A549 (cell line): Measurements from ENCODE around the gene C10orf90. TPM values are rescaled to one million over a fixed set of nuclear protein-coding genes. Genes with fewer than 3 reads are reported as not detected.

Experiments used
- ATAC-seq, 2 experiments: fragments of 200-7000 bp in 1 of 2; fragments of >200 bp in 1 of 2; cut with Nextera tagmentation in 1 of 2; cut with Tn5 transposase in 1 of 2; 3 replicates each; pipeline versions ENCODE4 v1.8.0 to v1.9.1; 2018 to 2020; ENCODE audit warnings: mild to moderate bottlenecking in 1 of 2, moderate library complexity in 1 of 2
- CTCF ChIA-PET: fragments of 300-600 bp; sonication (Branson Sonifier 250); formaldehyde crosslinking; extraction: SDS; loops from one replicate; lab custom pipeline; 2021; ENCODE audit warnings: antibody characterized with exemption, inconsistent platforms; lab: Yijun Ruan, JAX
- POLR2A ChIA-PET: fragments of 350-600 bp; formaldehyde crosslinking; extraction: SDS; loops from one replicate; lab custom pipeline; 2021; ENCODE audit warnings: antibody characterized with exemption, inconsistent platforms; lab: Yijun Ruan, JAX
- DNase-seq, 2 experiments: peaks; one replicate each; pipeline versions ENCODE4 v3.0.0 to v3.0.0-alpha.2; 2011 to 2016; ENCODE audit warnings: low read depth in 1 of 2, low spot score in 1 of 2
- FAIRE-seq: peaks from 2 replicates; lab custom pipeline; 2011; peaks lifted over from hg19 to GRCh38; lab: Jason Lieb, UNC
- H3K27ac ChIP-seq, 2 experiments: fragments of >200 bp; sonication (Bioruptor Twin); formaldehyde crosslinking; 3 replicates each; pipeline ENCODE4 v1.5.1; 2016 to 2017
- H3K4me1 ChIP-seq: fragments of >200 bp; sonication (Bioruptor Twin); formaldehyde crosslinking; 3 replicates; pipeline ENCODE4 v1.6.1; 2016
- H3K4me2 ChIP-seq: fragments of >200 bp; sonication (Bioruptor Twin); formaldehyde crosslinking; 3 replicates; pipeline ENCODE4 v1.6.1; 2016
- H3K4me3 ChIP-seq: fragments of >200 bp; sonication (Bioruptor Twin); formaldehyde crosslinking; 3 replicates; pipeline ENCODE4 v1.5.1; 2016
- H3K9me3 ChIP-seq: fragments of >200 bp; sonication (Bioruptor Twin); formaldehyde crosslinking; 3 replicates; pipeline ENCODE4 v1.6.1; 2016
- BHLHE40 ChIP-seq: IDR thresholded peaks from 2 replicates; pipeline ENCODE4 v1.6.1; 2012; ENCODE audit warnings: low read depth, low read length, inconsistent platforms
- CBX8 ChIP-seq: fragments of 200-600 bp; sonication (generic); IDR thresholded peaks from 2 replicates; pipeline ENCODE4 v1.6.1; 2016
- CHD4 ChIP-seq: fragments of 200-600 bp; sonication (generic); IDR thresholded peaks from 2 replicates; pipeline ENCODE4 v1.6.1; 2016; ENCODE audit warnings: antibody characterized with exemption, mild to moderate bottlenecking, borderline replicate concordance
- EHF ChIP-seq: fragments of 250-450 bp; sonication (Bioruptor Pico); IDR thresholded peaks from 2 replicates; pipeline ENCODE4 v1.5.0; 2020; ENCODE audit warnings: mild to moderate bottlenecking
- ESRRA ChIP-seq: fragments of 150-350 bp; IDR thresholded peaks from 2 replicates; pipeline ENCODE4 v1.6.1; 2014; ENCODE audit warnings: mild to moderate bottlenecking, low read length, borderline replicate concordance
- FOSL2 ChIP-seq, 2 experiments: fragments of 450-650 bp in 1 of 2; fragments of >200 bp in 1 of 2; sonication (Bioruptor Twin) in 1 of 2; formaldehyde crosslinking; IDR thresholded peaks; 2 replicates each; pipeline versions ENCODE4 v1.5.0 to v1.6.1; 2016 to 2020; ENCODE audit warnings: mild to moderate bottlenecking in 1 of 2, moderate library complexity in 1 of 2
- FOXS1 ChIP-seq: fragments of 250-450 bp; sonication (Bioruptor Pico); IDR thresholded peaks from 2 replicates; pipeline ENCODE4 v1.5.0; 2020; ENCODE audit warnings: mild to moderate bottlenecking, moderate library complexity
- JUNB ChIP-seq: fragments of >200 bp; sonication (Bioruptor Twin); formaldehyde crosslinking; IDR thresholded peaks from 2 replicates; pipeline ENCODE4 v1.6.1; 2016
- KDM5A ChIP-seq: fragments of 200-600 bp; sonication (generic); IDR thresholded peaks from 2 replicates; pipeline ENCODE4 v1.6.1; 2016; ENCODE audit warnings: antibody characterized with exemption, mild to moderate bottlenecking
- MAZ ChIP-seq: fragments of 150-350 bp; IDR thresholded peaks from 2 replicates; pipeline ENCODE4 v1.6.1; 2014; ENCODE audit warnings: antibody characterized with exemption, low read depth, low read length, borderline replicate concordance
- MYC ChIP-seq: IDR thresholded peaks from 2 replicates; pipeline ENCODE4 v1.6.1; 2012; ENCODE audit warnings: mild to moderate bottlenecking, inconsistent platforms, low read length, improper control_type of control experiment, borderline replicate concordance
- NFE2L2 ChIP-seq: fragments of 150-350 bp; conservative IDR thresholded peaks from 2 replicates; pipeline ENCODE4 v1.6.1; 2014; ENCODE audit warnings: low read length
- NPAS2 ChIP-seq: fragments of 250-450 bp; sonication (Bioruptor Pico); IDR thresholded peaks from 2 replicates; pipeline ENCODE4 v1.8.0; 2022; ENCODE audit warnings: mild to moderate bottlenecking, moderate library complexity, borderline replicate concordance
- NR3C1 ChIP-seq: fragments of >200 bp; sonication (Bioruptor Twin); formaldehyde crosslinking; IDR thresholded peaks from 3 replicates; pipeline ENCODE4 v1.6.1; 2017
- POLR2A ChIP-seq: IDR thresholded peaks from 2 replicates; pipeline ENCODE4 v1.6.1; 2012; ENCODE audit warnings: mild to moderate bottlenecking, low read length
- RAD21 ChIP-seq, 2 experiments: fragments of >200 bp in 1 of 2; sonication (Bioruptor Twin) in 1 of 2; formaldehyde crosslinking in 1 of 2; IDR thresholded peaks in 1 of 2; conservative IDR thresholded peaks in 1 of 2; 2 replicates in 1 of 2; 3 replicates in 1 of 2; pipeline ENCODE4 v1.6.1; 2012 to 2018; ENCODE audit warnings: inconsistent platforms in 1 of 2
- REST ChIP-seq: fragments of 200-600 bp; sonication (generic); IDR thresholded peaks from 2 replicates; pipeline ENCODE4 v1.6.1; 2016; ENCODE audit warnings: antibody characterized with exemption, mild to moderate bottlenecking, moderate library complexity
- RFX5 ChIP-seq: fragments of 450-650 bp; IDR thresholded peaks from 2 replicates; pipeline ENCODE4 v1.7.1; 2014; ENCODE audit warnings: antibody characterized with exemption, mild to moderate bottlenecking, moderate library complexity
- SMC3 ChIP-seq: fragments of >200 bp; sonication (Bioruptor Twin); formaldehyde crosslinking; IDR thresholded peaks from 3 replicates; pipeline ENCODE4 v1.6.1; 2018; ENCODE audit warnings: inconsistent platforms
- TFCP2L1 ChIP-seq: fragments of 250-450 bp; sonication (Bioruptor Pico); IDR thresholded peaks from 2 replicates; pipeline ENCODE4 v1.5.0; 2021; ENCODE audit warnings: mild to moderate bottlenecking
- ZC3H11A ChIP-seq: fragments of 450-650 bp; IDR thresholded peaks from 2 replicates; pipeline ENCODE4 v1.6.1; 2014; ENCODE audit warnings: antibody characterized with exemption, mild to moderate bottlenecking
- ZNF302 ChIP-seq: fragments of 250-450 bp; sonication (Bioruptor Pico); IDR thresholded peaks from 2 replicates; pipeline ENCODE4 v1.9.0; 2021; ENCODE audit warnings: inconsistent platforms, mild to moderate bottlenecking, moderate library complexity
- ZSCAN20 ChIP-seq: fragments of 250-450 bp; sonication (Bioruptor Pico); IDR thresholded peaks from 2 replicates; pipeline ENCODE4 v1.8.0; 2022; ENCODE audit warnings: mild to moderate bottlenecking, moderate library complexity
- WGBS: methylation state at CpG from one replicate; pipeline ENCODE4 v1.1.6; 2017; ENCODE audit errors: missing lambda C conversion rate; 5-methylcytosine and 5-hydroxymethylcytosine counted together
- polyA plus RNA-seq, 4 experiments: library from polyadenylated mRNA; depleted of rRNA in 3 of 4; stranded (reverse); fragments of >200 nt; fragmentation: RNase III in 1 of 4; extraction: RNeasy Plus Mini Kit Qiagen cat#74134 plus additional on column Dnase treatment in 1 of 4; gene quantifications; 2 replicates in 3 of 4; 3 replicates in 1 of 4; pipeline ENCODE4 v1.2.3, GENCODE V29; 2011 to 2017
- TF ChIP-seq, protein P1 (sequence below): fragments of >200 bp; sonication (Bioruptor Twin); formaldehyde crosslinking; IDR thresholded peaks from 2 replicates; pipeline ENCODE4 v1.6.1; 2016
- TF ChIP-seq, protein P2 (sequence below): IDR thresholded peaks from 2 replicates; pipeline ENCODE4 v1.6.1; 2012

C10orf90 gene
- polyA plus RNA-seq, 2 of the 4 experiments (the other 2 are of a cell fraction) = 0.70 to 2.0 TPM

DNA sequence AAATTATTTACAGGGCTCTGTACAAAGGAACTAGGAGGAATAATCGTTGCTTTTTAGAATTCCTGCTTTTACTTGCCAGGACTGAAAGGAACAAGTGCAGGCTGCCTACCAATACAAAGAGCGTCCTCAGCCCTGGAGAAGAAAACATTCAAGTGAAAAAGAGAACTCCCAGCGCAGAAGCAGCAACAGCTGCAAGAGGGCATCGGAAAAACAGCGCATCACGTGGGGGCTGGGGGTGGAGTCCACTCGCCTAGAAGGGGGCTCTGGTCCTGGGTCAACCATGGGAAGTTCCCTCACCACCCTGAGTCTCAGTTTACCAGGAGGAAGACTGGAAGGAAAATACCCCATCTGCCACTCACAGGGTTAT, 385 bp upstream of the C10orf90 start:
- FAIRE-seq (no peak), ATAC-seq (no peak), DNase-seq (no peak)
- no peak overlapping the region for H3K4me2 ChIP-seq
- WGBS = 21% methylated on average over 7 of the region's 7 CpGs
- POLR2A ChIA-PET = no interaction called here
- TF ChIP-seq CHD4 (no peak), JUNB (no peak)
- TF ChIP-seq, protein P1, sequence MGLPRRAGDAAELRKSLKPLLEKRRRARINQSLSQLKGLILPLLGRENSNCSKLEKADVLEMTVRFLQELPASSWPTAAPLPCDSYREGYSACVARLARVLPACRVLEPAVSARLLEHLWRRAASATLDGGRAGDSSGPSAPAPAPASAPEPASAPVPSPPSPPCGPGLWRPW = no peak
- CTCF ChIA-PET = interaction anchor here (0.6 kb wide), 1 partner anchor 950 kb away, joined by 3 read pairs; no protein-coding TSS in a partner anchor
- no peaks in the 10 kb centered on the region for H3K4me1 ChIP-seq
- no peak overlapping the region for H3K4me3 ChIP-seq
- H3K27ac ChIP-seq = no peak overlapping the region
- H3K9me3 ChIP-seq = no peaks in the 10 kb centered on the region

- ATAC-seq = no peak
- ChIA-PET POLR2A (no interaction called here), CTCF (no interaction called here)
Observed at GRCh38 chr10:126669168-126669567, 1.3 kb downstream of the C10orf90 start.

DNA sequence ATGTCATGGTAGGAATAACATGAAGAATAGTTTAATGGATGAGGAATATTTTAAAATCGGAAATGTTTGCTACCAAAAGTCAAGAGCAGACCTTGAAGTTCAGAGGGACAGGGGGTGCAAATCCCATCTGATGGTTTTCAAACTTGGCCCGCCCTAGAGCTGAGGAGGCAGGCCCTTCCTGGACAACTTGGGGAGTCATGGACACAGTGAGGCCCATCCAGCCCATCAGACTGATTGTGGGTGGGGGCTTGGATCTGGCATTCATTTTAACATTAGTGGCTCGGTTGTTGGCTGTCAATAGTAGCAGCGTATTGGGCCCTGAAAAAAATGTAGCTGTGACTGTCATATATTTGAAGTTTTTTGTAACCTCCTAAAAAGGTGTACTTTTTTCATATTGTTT, 2.0 kb downstream of the C10orf90 start:
- Histone ChIP-seq H3K4me1 (no peaks in the 10 kb centered on the region; the same call in 2 of the 3 replicates), H3K9me3 (no peaks in the 10 kb centered on the region), H3K27ac (no peak overlapping the region), H3K4me3 (no peak overlapping the region), H3K4me2 (no peak overlapping the region)
- ChIA-PET POLR2A (no interaction called here), CTCF (no interaction called here)
- 12% methylated on average over 4 of the region's 4 CpGs for WGBS
- FAIRE-seq = no peak
- ATAC-seq = no peak
- no peak for DNase-seq
- TF ChIP-seq NR3C1 (no peak), RAD21 (conservative IDR thresholded peaks at IDR 0.05 in 1 of 2, IDR thresholded peaks at IDR 0.05 in 1 of 2) (no peak), MYC (no peak), RFX5 (no peak), EHF (no peak), CBX8 (no peak), POLR2A (no peak), KDM5A (no peak), REST (no peak), ZNF302 (no peak), FOXS1 (CRISPR knock-in tag) (no peak), NPAS2 (no peak), ZC3H11A (no peak)

More at GRCh38 chr10:126669168-126669567, 1.3 kb downstream of the C10orf90 start:
- WGBS = 56% methylated on average over 3 of the region's 3 CpGs
- no peak overlapping the region for H3K4me3 ChIP-seq
- TF ChIP-seq REST (no peak), MYC (no peak), ZSCAN20 (CRISPR knock-in tag) (no peak), BHLHE40 (no peak), JUNB (no peak), RAD21 (conservative IDR thresholded peaks at IDR 0.05 in 1 of 2, IDR thresholded peaks at IDR 0.05 in 1 of 2) (no peak), CHD4 (no peak), NFE2L2 (no peak), ESRRA (no peak), SMC3 (no peak), MAZ (no peak), KDM5A (no peak), ZNF302 (no peak), FOSL2 (IDR thresholded peaks at IDR 0.05) (no peak), FOSL2 (CRISPR knock-in tag; IDR thresholded peaks at IDR 0.05) (no peak), TFCP2L1 (CRISPR knock-in tag) (no peak)
- TF ChIP-seq, protein P2, sequence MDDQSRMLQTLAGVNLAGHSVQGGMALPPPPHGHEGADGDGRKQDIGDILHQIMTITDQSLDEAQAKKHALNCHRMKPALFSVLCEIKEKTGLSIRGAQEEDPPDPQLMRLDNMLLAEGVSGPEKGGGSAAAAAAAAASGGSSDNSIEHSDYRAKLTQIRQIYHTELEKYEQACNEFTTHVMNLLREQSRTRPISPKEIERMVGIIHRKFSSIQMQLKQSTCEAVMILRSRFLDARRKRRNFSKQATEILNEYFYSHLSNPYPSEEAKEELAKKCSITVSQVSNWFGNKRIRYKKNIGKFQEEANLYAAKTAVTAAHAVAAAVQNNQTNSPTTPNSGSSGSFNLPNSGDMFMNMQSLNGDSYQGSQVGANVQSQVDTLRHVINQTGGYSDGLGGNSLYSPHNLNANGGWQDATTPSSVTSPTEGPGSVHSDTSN = no peak
- no peak overlapping the region for H3K27ac ChIP-seq
- H3K4me2 ChIP-seq = no peak overlapping the region
- DNase-seq = no peak
- H3K9me3 ChIP-seq = no peaks in the 10 kb centered on the region
- no peak for FAIRE-seq
- no peaks in the 10 kb centered on the region; the same call in 2 of the 3 replicates for H3K4me1 ChIP-seq
